Fibroblast of lung (primary cell): ENCODE results near the gene KRTAP16-1.

Source experiments
- CTCF ChIP-seq, 2 donors: IDR thresholded peaks in 1 of 2; conservative IDR thresholded peaks in 1 of 2; 1 replicate in 1 of 2; 2 replicates in 1 of 2; pipeline ENCODE4 v1.5.1; 2011 to 2012; ENCODE audit warnings: low read length in 2 of 2, control low read depth in 1 of 2, inconsistent platforms in 1 of 2, low read depth in 1 of 2, mild to moderate bottlenecking in 1 of 2
- EZH2 ChIP-seq: IDR thresholded peaks from 2 replicates; pipeline ENCODE4 v1.5.1; 2012; ENCODE audit warnings: low read length, control low read depth, mild to moderate bottlenecking; ENCODE audit errors: missing control alignments

GRCh38 chr17:41340934-41341861, 32.1 kb upstream of the KRTAP16-1 start:
- no peak for TF ChIP-seq CTCF (conservative IDR thresholded peaks at IDR 0.05 in 1 of 2, IDR thresholded peaks at IDR 0.05 in 1 of 2; ENCODE audit: low read depth in 1 of 2, low read length in 2 of 2)
- no peak for TF ChIP-seq EZH2
